Vagina (tissue), 2 donors: Measurements from ENCODE around the gene ADAMTS13.

Experiments
- POLR2A ChIP-seq, 2 donors: fragments of 450-650 bp; IDR thresholded peaks; one replicate each; pipeline ENCODE4 v1.6.1; 2017; ENCODE audit warnings: antibody characterized with exemption in 2 of 2, mild to moderate bottlenecking in 2 of 2, moderate library complexity in 2 of 2
- POLR2AphosphoS5 ChIP-seq, 2 donors: sonication (generic); formaldehyde crosslinking; IDR thresholded peaks; one replicate each; pipeline ENCODE4 v1.9.0; 2017; ENCODE audit warnings: antibody characterized with exemption in 2 of 2, mild to moderate bottlenecking in 2 of 2, low read depth in 1 of 2; ENCODE audit not compliant: insufficient read depth in 1 of 2
- TF ChIP-seq, protein P1 (sequence below), 3 experiments: fragments of 450-650 bp in 2 of 3; fragments of 200-600 bp in 1 of 3; sonication (generic) in 1 of 3; IDR thresholded peaks; one replicate each; pipeline ENCODE4 v1.5.1; 2017 to 2019; ENCODE audit warnings: antibody characterized with exemption in 3 of 3, mild to moderate bottlenecking in 2 of 3, moderate library complexity in 2 of 3

DNA sequence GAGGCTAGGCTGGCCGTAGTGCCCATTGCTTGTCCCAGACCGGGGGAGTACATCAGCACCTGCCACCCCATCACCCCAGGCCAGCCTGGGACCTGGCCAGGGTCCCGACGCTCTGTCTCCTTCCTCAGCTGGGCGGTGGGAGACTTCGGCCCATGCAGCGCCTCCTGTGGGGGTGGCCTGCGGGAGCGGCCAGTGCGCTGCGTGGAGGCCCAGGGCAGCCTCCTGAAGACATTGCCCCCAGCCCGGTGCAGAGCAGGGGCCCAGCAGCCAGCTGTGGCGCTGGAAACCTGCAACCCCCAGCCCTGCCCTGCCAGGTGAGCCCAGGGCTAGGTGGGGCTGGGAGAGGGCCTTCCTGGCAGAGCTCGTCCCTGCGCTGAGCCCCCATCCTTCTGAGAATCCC is 21.1 kb downstream of the ADAMTS13 start:
- TF ChIP-seq, protein P1, sequence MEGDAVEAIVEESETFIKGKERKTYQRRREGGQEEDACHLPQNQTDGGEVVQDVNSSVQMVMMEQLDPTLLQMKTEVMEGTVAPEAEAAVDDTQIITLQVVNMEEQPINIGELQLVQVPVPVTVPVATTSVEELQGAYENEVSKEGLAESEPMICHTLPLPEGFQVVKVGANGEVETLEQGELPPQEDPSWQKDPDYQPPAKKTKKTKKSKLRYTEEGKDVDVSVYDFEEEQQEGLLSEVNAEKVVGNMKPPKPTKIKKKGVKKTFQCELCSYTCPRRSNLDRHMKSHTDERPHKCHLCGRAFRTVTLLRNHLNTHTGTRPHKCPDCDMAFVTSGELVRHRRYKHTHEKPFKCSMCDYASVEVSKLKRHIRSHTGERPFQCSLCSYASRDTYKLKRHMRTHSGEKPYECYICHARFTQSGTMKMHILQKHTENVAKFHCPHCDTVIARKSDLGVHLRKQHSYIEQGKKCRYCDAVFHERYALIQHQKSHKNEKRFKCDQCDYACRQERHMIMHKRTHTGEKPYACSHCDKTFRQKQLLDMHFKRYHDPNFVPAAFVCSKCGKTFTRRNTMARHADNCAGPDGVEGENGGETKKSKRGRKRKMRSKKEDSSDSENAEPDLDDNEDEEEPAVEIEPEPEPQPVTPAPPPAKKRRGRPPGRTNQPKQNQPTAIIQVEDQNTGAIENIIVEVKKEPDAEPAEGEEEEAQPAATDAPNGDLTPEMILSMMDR (IDR thresholded peaks at IDR 0.05) = no peak
- no peak for TF ChIP-seq POLR2A (IDR thresholded peaks at IDR 0.05)
- no peak for TF ChIP-seq POLR2AphosphoS5 (IDR thresholded peaks at IDR 0.05; ENCODE audit: insufficient read depth in 1 of 2, low read depth in 1 of 2)
